Measurements from ENCODE around the gene TMEM176A. TPM values are rescaled to one million over a fixed set of nuclear protein-coding genes. Genes with fewer than 3 reads are reported as not detected.

The TMEM176A gene
- total RNA-seq, 1 donor from 2014 or later: 9.6 TPM

DNA sequence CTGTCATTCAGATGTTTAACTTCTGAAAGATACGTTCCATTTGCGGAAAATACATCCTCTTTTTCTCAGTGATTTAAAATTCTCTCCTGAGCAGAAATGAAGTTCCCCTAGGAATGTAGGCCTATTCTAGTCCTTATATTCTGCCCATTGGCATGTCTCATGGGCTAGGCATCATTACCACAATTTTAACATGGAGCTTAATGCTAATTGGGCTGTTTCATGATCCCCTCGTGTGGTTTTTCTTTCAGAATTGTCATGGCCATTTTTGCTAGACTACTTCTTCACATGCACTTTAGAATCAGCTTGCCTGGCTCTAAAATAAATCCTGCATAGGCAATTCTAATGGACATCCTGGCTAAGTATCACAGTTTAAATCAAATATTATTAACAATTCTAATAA, 1.4 kb upstream of the TMEM176A start:
- Mint-ChIP-seq H3K27me3 (peaks cover 51% of the 10 kb centered on the region), H3K4me3 (ENCODE audit: low read depth) (peak overlapping the region; percentile 64), H3K36me3 (ENCODE audit: insufficient read depth) (peaks cover 2% of the 10 kb centered on the region), H3K9me3 (ENCODE audit: low read depth) (peaks cover 3% of the 10 kb centered on the region), H3K27ac (no peak overlapping the region), H3K4me1 (ENCODE audit: low read depth) (peaks cover 5% of the 10 kb centered on the region)
- DNase-seq (ENCODE audit: low spot score, unreplicated experiment): no peak
- no peak for TF ChIP-seq CTCF (IDR thresholded peaks at IDR 0.05; ENCODE audit: unreplicated experiment)

DNA sequence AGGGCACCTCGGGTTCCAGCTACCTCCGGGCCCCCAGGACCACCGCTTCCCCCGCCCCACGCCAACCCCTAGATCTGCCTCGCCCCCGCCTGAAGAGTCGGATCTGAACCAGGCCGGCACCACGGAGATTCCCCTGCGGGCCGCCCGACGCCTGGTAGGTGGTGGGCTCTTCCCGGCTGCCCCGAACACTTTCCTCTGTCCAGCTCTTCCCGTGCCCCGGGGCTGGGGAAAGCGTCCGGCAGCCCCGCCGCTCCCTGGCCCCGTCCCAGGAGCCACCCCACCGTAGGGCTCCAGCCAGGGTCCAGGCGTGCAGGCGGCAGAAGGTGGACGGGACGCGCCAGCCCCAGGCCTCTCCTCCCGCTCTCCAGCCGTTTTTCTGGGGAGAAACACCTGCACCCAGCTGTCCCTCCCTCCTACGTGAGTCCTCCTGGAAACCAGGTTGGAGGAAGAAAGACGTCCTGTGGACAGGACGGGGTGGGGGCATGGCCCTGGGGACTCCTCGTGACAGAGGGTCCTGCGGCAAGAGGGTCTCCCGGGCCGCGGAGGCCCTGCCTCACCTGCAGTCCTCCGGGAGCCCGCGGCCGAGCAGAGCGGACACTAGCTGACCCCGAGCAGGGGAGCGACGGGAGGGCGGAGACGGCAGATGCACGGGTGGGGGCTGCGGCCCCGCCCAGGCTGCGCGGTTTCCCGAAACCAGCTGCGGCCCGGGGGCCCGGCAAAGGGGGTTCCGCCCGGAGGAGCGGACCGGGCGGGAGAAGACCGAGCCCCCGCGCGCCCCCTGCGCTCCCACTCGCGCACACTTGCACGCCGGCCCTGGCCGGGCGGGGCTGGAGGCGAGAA, 608 bp upstream of the TMEM176A start, which contains the start of gene TMEM176B:
TSS of gene TMEM176B (minus strand) at position 624 of the 840 bp plus-strand sequence. CDS start 3,795 bp downstream, outside the sequence.
- H3K27me3 Mint-ChIP-seq: peaks cover 54% of the 10 kb centered on the region
- peaks cover 5% of the 10 kb centered on the region for H3K4me1 Mint-ChIP-seq (ENCODE audit: low read depth)
- no peak for TF ChIP-seq CTCF (IDR thresholded peaks at IDR 0.05; ENCODE audit: unreplicated experiment)
- peaks cover 2% of the 10 kb centered on the region for H3K36me3 Mint-ChIP-seq (ENCODE audit: insufficient read depth)
- DNase-seq (ENCODE audit: low spot score, unreplicated experiment): peak; percentile 23
- H3K9me3 Mint-ChIP-seq (ENCODE audit: low read depth): peaks cover 3% of the 10 kb centered on the region
- no peak within 1 kb of the TSS for H3K27ac Mint-ChIP-seq
- H3K4me3 Mint-ChIP-seq (ENCODE audit: low read depth): peak within 1 kb of the TSS; percentile 64

DNA sequence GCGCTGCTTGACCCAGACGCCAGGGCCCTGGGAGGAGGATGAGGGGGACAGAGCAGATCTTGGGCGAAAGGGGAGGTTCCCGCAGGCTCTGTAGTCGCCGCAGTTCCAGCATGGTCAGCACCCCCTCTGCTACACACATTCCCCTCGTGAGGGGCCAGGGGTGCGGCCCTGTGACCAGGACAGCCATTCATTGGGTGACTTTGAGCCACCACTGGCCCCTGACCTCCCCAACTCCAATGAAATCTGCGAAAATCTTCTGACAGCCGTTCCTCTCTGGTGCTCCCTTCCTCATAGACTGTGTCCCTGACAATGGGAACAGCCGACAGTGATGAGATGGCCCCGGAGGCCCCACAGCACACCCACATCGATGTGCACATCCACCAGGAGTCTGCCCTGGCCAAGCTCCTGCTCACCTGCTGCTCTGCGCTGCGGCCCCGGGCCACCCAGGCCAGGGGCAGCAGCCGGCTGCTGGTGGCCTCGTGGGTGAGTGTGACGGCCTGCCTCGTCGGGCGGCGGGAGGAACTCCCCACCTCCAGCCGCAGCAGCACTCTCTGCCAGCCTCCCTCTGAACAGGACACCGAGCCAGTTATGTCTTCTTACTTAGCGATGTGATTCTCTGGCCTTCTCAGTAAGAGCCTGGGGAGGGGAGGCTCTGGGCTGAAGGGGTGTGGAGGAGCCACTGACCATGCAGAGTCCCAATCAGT, 825 bp downstream of the TMEM176A start:
- no peak for TF ChIP-seq CTCF (IDR thresholded peaks at IDR 0.05; ENCODE audit: unreplicated experiment)
- peak overlapping the region; percentile 53 for H3K27ac Mint-ChIP-seq
- H3K4me1 Mint-ChIP-seq (ENCODE audit: low read depth): peaks cover 5% of the 10 kb centered on the region
- H3K4me3 Mint-ChIP-seq (ENCODE audit: low read depth): peak overlapping the region; percentile 61
- no peak for DNase-seq (ENCODE audit: low spot score, unreplicated experiment)
- peaks cover 2% of the 10 kb centered on the region for H3K36me3 Mint-ChIP-seq (ENCODE audit: insufficient read depth)
- peaks cover 7% of the 10 kb centered on the region for H3K9me3 Mint-ChIP-seq (ENCODE audit: low read depth)
- H3K27me3 Mint-ChIP-seq: peaks cover 55% of the 10 kb centered on the region

DNA sequence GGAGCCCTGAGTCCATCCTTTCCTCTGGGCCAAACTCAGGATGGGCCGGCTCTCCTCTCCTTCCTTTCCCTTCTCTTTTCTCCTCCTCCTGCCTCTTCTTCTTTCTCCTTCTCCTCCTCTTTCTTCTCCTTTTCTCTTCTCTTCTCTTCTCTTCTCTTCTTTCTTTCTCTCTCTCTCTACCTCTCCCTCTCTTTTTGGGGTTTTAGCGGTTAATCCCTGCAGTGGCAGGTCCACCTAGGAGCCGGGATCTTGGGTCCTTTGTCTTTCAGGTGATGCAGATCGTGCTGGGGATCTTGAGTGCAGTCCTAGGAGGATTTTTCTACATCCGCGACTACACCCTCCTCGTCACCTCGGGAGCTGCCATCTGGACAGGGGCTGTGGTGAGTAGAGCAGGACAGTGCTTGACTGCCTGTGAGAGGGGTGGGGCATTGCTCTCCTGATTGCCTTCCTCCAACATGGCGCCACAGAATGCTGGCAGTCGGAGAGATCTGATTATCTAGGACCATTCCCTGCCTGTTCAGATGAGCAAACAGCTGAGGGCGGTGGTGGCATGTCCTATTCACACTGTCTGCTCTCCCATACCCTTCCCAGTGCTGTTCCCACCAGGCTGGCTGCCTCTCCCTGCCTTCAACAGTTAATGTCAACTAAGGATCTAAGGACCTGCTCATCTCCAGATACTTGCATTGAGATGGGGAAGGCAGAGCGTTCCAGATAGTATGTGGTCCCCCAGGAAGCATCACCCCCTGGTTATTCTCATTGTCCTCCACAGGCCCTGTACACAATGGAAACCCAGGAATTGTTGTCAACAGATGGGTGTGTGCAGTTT, 1.6 kb downstream of the TMEM176A start:
- Mint-ChIP-seq H3K27ac (peak overlapping the region; percentile 53), H3K27me3 (peaks cover 53% of the 10 kb centered on the region), H3K4me1 (ENCODE audit: low read depth) (peaks cover 5% of the 10 kb centered on the region), H3K36me3 (ENCODE audit: insufficient read depth) (peaks cover 3% of the 10 kb centered on the region), H3K4me3 (ENCODE audit: low read depth) (no peak overlapping the region), H3K9me3 (ENCODE audit: low read depth) (peaks cover 11% of the 10 kb centered on the region)
- no peak for DNase-seq (ENCODE audit: low spot score, unreplicated experiment)
- TF ChIP-seq CTCF (IDR thresholded peaks at IDR 0.05; ENCODE audit: unreplicated experiment): no peak
